ENCODE results near the gene SNURF.

GRCh38 chr15:24956111-24956838, 1.5 kb downstream of the SNURF start:
- TF ChIP-seq POLR2A (IDR thresholded peaks at IDR 0.05): no peak
- no peak for TF ChIP-seq CTCF (IDR thresholded peaks at IDR 0.05)

All from lower leg skin (tissue), 3 donors.